Activated T-helper 2 cell treated with anti-CD3 and anti-CD28 coated beads, Interferon-gamma antibody, Interleukin-2, Interleukin-4, amounts not matched to agents 10 μg/mL and 5 μg/mL and 100 μg/mL, durations not matched to agents 14 hours and 24 hours and 36 hours (primary cell): ENCODE data around the gene PFKL. TPM values are rescaled to one million over a fixed set of nuclear protein-coding genes. Genes with fewer than 3 reads are reported as not detected.

Experiments used
- DNase-seq: peaks from one replicate; pipeline ENCODE4 v3.0.0; 2021; ENCODE audit warnings: low spot score
- H3K27ac Mint-ChIP-seq: one replicate; pipeline ENCODE4 v1.8.0; 2021; ENCODE audit warnings: mixed read lengths
- H3K27me3 Mint-ChIP-seq: one replicate; pipeline ENCODE4 v1.8.0; 2021; ENCODE audit warnings: low read depth, mixed read lengths
- H3K36me3 Mint-ChIP-seq: one replicate; pipeline ENCODE4 v1.8.0; 2021; ENCODE audit warnings: low read depth, mixed read lengths
- H3K4me1 Mint-ChIP-seq: one replicate; pipeline ENCODE4 v1.8.0; 2021; ENCODE audit warnings: low read depth, mixed read lengths
- H3K4me3 Mint-ChIP-seq: one replicate; pipeline ENCODE4 v1.8.0; 2021; ENCODE audit warnings: low read depth, mild to moderate bottlenecking, moderate library complexity, mixed read lengths
- H3K9me3 Mint-ChIP-seq: one replicate; pipeline ENCODE4 v1.8.0; 2021; ENCODE audit warnings: mixed read lengths
- intact Hi-C: fragments of 100-400 bp; cut with micrococcal nuclease; formaldehyde crosslinking; loops from one replicate; pipeline ENCODE4 v1.15.1; 2023
- total RNA-seq: library from RNA; stranded (reverse); gene quantifications from 2 replicates; pipeline ENCODE4 v1.2.3, GENCODE V29; 2022

PFKL gene
- 156 and 158 TPM in 2 replicates for total RNA-seq

DNA sequence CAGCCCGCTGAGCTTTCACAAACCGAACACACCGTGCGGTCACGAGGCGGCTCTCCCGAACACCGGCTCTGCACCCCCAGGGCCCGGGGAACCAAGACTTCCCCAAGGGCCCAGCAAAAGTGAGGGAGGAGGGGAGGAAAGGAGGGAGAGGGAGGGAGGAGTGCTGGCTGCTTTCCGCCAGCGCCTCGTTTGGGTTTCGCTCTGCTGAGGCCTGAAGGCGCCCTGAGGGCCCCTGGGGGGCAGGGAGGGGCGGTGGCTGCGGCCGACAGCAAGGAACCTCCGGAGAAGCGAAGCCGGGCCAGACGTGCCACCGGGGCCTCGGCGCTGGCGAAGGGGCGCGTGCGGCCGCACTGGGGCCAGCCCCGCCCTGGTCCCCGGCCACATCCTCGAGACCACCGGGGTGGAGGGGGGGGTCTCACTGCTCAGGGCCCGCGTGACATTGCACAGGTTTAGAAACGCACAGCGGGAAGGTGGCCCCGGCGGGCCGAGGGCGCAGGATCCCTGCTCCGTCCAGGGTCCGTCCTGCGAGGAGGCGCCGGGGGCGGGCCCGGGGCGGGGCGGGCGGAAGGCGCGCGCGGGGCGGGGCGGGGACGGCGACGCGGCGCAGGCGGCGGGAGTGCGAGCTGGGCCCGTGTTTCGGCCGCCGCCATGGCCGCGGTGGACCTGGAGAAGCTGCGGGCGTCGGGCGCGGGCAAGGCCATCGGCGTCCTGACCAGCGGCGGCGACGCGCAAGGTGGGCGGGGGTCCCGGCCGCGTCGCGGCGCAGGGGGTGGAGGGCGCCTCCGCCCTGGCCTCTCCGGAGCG is at the start of gene PFKL:
Gene PFKL, plus strand, starts transcription at position 596 of the 804 bp plus-strand sequence. Its CDS starts 53 bp downstream, at position 649.
- Mint-ChIP-seq H3K27ac (peak within 1 kb of the TSS; percentile 89), H3K4me3 (peak within 1 kb of the TSS; percentile 84), H3K36me3 (peaks cover 7% of the 10 kb centered on the region), H3K9me3 (no peaks in the 10 kb centered on the region), H3K27me3 (no peaks in the 10 kb centered on the region), H3K4me1 (peaks cover 29% of the 10 kb centered on the region)
- peak; percentile 72 for DNase-seq
- intact Hi-C loops: loop anchor here (2.0 kb wide), 1 partner anchor 39 kb away; the partner anchor contains the start of gene CFAP410

DNA sequence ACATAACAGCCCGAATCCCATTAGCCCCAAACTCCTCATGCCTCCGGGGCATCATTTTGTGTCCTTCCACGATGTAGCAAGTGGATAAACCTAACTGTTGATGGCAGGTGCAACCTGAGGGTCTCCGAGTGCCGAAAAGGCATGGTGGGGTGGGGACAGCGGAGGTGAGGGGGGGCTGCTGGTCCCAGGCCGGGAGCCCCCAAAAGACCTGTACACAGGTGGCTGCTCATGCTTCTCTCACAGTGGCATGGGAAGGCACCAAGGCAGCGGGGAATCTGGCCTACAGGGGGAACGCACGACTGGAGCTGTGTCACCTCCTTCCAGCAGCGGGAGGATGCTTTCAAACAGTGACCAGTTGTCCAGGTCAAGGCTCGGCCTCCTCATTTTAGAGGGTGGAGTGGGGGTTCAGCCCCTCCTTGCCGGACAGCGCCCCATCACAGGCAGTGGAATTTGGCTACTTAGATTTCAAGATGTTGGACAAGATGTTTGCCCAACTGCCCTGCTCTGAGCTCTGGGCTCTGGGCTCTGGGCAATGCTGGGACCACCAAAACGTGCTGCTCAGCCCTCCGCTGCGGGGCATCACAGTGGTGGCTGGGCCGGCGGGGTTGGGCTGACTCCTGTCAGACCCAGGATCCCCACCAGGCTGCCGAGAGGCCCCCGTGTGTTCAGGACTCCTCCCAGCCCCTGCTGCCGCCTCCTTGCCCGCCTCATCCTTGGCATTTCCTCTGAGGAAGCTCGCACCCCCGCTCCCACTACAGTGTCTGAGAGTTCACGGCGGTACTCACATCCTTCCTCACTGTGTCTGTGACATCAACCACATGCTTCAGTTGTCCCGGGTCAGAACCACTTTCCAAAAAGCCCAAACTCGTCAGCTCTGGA is 45.8 kb upstream of the PFKL start:
- Mint-ChIP-seq H3K9me3 (no peaks in the 10 kb centered on the region), H3K36me3 (no peaks in the 10 kb centered on the region), H3K4me1 (no peaks in the 10 kb centered on the region), H3K4me3 (no peak overlapping the region), H3K27ac (no peak overlapping the region), H3K27me3 (peaks cover 2% of the 10 kb centered on the region)
- intact Hi-C loops: no loop called here
- no peak for DNase-seq

DNA sequence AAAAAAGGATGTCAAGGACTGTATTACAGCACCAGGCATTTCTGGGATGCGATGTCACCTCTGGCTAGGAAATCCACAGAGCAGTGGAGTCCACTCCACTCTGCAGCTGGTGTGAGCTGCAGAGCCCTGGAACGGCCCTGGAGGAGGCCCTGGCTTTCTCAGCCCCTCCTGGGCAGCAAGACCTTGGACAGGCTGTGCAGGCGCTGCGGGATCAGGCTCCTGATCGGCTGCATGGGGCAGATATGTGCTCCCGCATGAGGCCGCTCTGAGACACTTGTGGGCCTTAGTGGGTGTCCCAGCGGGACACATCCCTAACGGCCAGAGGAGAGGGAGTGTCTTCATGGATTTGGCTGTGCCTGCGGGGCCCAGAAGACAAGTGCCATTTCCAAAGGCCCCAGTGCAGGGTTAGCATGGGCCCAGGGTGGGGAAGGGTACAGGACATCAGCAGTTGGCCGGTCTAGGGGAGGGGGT is 44.3 kb upstream of the PFKL start:
- Mint-ChIP-seq H3K27ac (no peak overlapping the region), H3K4me1 (no peaks in the 10 kb centered on the region), H3K36me3 (no peaks in the 10 kb centered on the region), H3K4me3 (no peak overlapping the region), H3K27me3 (peaks cover 4% of the 10 kb centered on the region), H3K9me3 (no peaks in the 10 kb centered on the region)
- intact Hi-C loops: no loop called here
- DNase-seq: no peak

DNA sequence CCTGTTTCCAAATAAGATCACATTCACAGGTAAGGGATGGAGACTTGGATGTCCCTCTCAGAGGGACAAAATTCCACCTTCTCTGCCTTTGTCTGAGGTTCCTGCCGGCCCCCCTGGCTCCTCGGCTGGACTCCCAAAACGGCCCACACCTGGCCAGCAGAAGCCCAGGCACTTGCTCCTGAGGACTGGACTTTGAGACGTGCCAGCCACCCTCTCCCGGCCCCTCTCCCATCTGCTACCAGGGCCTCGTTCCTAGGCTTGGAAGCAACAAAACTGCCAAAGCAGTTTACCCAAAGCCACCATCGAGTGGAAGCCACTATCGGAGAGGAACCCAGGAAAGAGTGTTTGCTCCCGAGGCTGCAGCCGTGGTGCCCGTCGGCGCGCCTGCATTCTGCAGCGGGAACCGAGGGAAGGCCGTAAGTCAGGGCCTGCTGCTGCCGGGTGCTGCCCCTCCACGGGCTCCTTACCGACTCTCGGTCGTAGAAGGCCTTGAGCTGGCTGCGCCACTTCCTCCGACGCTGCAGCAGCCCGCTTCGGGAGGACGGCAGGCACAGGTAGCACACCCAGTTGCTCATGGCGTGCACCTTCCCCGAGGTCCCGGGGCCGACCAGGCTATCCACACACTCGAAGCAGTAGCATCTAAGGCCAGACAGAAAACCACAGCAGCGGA is 41.7 kb upstream of the PFKL start:
- Mint-ChIP-seq H3K36me3 (no peaks in the 10 kb centered on the region), H3K4me1 (no peaks in the 10 kb centered on the region), H3K4me3 (no peak overlapping the region), H3K27me3 (peaks cover 4% of the 10 kb centered on the region), H3K9me3 (no peaks in the 10 kb centered on the region), H3K27ac (no peak overlapping the region)
- DNase-seq: no peak
- intact Hi-C loops: no loop called here

- no peak for DNase-seq
- Mint-ChIP-seq H3K27ac (no peak overlapping the region), H3K9me3 (no peaks in the 10 kb centered on the region), H3K36me3 (no peaks in the 10 kb centered on the region), H3K27me3 (peaks cover 4% of the 10 kb centered on the region), H3K4me1 (no peaks in the 10 kb centered on the region), H3K4me3 (no peak overlapping the region)
- intact Hi-C loops: no loop called here
Observed at GRCh38 chr21:44259082-44259705, 40.7 kb upstream of the PFKL start.

DNA sequence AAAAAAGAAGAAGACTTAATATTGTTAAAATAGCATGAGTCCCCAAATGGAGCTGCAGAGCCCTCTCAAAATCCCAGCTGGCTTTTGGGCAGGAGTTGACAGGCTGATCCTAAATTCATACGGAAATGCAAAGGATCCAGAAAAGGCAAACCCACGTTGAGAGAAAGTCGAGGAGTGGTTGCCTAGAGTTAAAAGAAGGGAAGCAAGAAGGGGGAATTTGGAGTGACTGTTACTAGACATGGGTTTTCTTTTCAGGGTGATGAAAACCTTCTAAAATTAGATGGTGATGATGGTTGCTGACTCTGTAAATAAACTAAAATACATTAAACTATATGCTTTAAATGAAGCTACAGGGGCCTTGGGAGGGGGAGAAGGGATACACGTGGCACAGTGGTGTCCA is 39.8 kb upstream of the PFKL start:
- Mint-ChIP-seq H3K27me3 (peaks cover 2% of the 10 kb centered on the region), H3K27ac (no peak overlapping the region), H3K36me3 (no peaks in the 10 kb centered on the region), H3K9me3 (no peaks in the 10 kb centered on the region), H3K4me3 (no peak overlapping the region), H3K4me1 (no peaks in the 10 kb centered on the region)
- intact Hi-C loops: no loop called here
- DNase-seq: no peak

DNA sequence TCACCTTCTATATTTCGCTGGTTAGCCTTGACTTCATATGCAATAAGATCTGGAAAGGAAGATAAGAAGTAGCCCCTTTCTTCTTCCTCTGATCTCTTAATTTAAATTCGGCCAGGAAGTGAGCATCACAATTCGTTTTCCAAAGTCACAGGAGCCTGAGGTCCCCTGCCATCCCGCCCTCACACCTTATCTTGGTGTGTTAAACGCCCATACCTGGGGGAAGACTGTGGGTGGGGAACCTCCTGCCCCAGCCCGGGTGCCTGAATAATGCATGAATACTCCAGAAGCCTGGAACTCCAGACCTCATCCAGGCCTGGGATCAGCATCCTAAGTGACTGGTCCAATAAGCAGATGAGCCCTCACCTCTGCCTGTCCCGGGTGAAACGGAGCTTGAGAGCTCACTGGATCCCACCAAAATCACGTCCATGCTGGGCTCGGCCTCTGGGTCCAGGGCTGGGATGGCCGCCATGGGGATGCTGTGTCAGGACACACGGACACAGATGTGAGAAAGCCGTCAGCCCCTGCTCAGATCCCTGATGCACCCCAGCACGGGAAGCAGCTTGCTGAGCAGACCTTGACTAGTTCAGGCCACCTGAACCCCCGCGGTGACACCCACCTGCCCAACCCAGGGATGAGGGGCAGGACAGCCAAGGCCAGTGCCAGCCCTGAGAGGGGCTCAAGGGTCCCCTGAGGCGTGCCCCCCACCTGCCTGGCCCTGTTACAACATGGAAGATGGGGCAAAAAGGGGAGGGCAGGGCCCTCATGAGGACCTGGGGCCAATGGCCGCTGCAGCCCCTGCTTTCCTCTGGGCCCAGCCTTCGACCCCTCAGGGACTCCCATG is 38.8 kb upstream of the PFKL start:
- Mint-ChIP-seq H3K27ac (no peak overlapping the region), H3K4me3 (no peak overlapping the region), H3K27me3 (peaks cover 2% of the 10 kb centered on the region), H3K36me3 (no peaks in the 10 kb centered on the region), H3K4me1 (no peaks in the 10 kb centered on the region), H3K9me3 (no peaks in the 10 kb centered on the region)
- intact Hi-C loops: no loop called here
- no peak for DNase-seq

- intact Hi-C loops: no loop called here
Observed at GRCh38 chr21:44261675-44262295, 38.1 kb upstream of the PFKL start, which contains the start of gene DNMT3L. Gene DNMT3L (minus strand): TSS chr21:44261897. CDS start chr21:44261259, 638 bp downstream.

DNA sequence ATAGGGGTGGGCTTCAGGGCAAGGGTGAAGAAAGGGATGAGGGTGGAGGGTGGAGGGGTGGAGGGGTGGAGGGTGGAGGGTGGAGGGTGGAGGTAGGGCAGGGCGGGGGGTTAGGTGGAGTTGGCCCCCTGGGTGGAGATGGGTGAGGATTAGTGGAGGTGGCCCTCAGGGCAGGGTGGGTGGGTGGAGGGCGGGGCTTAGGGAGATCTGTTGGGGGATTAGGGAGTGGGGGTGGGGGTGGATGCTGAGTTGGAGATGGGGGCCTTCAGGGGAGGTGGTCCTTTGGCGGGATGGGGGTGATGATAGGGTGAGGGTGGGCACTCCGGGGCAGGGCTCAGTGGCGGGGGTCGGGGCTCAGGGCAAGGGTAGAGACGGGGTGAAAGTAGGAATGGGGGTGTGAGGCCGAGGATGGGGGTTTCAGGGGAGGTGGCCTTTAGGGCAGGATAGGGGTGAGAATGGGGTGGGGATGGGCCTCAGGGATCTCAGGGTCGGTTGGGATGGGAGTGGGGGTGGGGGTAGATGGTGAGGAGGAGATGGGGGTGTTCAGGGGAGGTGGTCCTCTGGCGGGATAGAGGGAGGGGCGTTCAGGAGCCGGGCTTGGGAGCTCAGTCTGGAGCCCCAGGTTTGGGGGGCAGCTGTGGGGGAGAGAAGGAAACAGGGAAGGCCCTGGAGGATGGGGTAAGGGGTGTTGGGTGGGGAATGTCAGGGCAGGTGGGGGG is 37.4 kb upstream of the PFKL start:
- H3K27ac Mint-ChIP-seq: no peak overlapping the region
- no peaks in the 10 kb centered on the region for H3K36me3 Mint-ChIP-seq
- intact Hi-C loops: no loop called here
- no peak overlapping the region for H3K4me3 Mint-ChIP-seq
- H3K9me3 Mint-ChIP-seq: no peaks in the 10 kb centered on the region
- H3K27me3 Mint-ChIP-seq: peaks cover 2% of the 10 kb centered on the region
- no peaks in the 10 kb centered on the region for H3K4me1 Mint-ChIP-seq
- no peak for DNase-seq

More at GRCh38 chr21:44261675-44262295, 38.1 kb upstream of the PFKL start, which contains the start of gene DNMT3L:
- H3K4me3 Mint-ChIP-seq: no peak within 1 kb of the TSS
- peaks cover 2% of the 10 kb centered on the region for H3K27me3 Mint-ChIP-seq
- no peaks in the 10 kb centered on the region for H3K4me1 Mint-ChIP-seq
- no peaks in the 10 kb centered on the region for H3K9me3 Mint-ChIP-seq
- DNase-seq: no peak
- no peaks in the 10 kb centered on the region for H3K36me3 Mint-ChIP-seq
- no peak within 1 kb of the TSS for H3K27ac Mint-ChIP-seq

DNA sequence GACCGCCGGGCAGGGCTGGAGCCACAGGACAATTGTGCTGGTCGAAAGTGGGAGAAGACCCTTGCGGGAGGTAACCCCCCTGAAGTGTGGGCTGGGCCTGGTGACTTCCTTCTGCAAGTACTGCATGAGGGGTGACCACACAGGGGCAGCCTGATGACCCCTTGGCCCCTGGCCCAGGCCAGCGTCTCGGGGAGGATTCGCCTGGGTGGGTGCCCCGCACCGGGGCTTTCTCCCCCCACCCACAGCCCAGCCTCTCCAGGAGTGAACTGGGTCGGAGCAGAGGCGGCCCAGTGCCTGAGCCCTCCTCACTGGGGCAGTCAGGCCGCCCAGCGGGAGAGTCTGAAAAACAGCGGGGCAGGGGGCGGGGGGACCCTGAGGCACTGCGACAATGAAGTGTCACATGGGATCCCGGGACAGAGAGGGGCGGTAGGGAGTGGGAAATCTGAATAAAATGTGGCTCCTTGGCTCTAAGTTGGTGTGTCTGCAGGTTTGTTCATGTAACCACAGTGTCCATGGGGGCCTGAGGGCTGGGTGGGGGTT is 36.6 kb upstream of the PFKL start:
- H3K4me3 Mint-ChIP-seq: no peak overlapping the region
- H3K36me3 Mint-ChIP-seq: no peaks in the 10 kb centered on the region
- peaks cover 2% of the 10 kb centered on the region for H3K27me3 Mint-ChIP-seq
- intact Hi-C loops: no loop called here
- no peaks in the 10 kb centered on the region for H3K9me3 Mint-ChIP-seq
- H3K27ac Mint-ChIP-seq: no peak overlapping the region
- DNase-seq: no peak
- H3K4me1 Mint-ChIP-seq: no peaks in the 10 kb centered on the region

DNA sequence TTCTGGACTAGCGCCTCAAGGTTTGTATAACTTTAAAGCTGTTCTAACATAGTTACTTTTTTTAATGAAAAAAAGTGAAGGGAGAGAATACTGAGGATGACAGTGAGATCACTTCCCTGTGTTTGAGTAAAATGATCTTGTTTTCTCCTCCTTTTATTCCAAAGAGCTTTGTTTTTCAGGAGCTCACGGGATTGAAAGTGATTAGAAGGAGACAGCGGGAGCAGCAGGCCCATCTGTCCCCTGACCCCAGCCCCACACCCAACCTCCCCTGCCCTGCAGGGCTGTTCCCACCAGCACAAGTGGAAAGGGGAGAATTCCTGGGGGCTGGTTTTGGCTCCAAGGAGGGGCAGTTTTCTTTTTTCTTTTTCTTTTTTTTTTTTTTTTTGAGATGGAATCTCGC is 36.1 kb upstream of the PFKL start:
- Mint-ChIP-seq H3K36me3 (no peaks in the 10 kb centered on the region), H3K4me3 (no peak overlapping the region), H3K4me1 (no peaks in the 10 kb centered on the region), H3K27ac (no peak overlapping the region), H3K9me3 (no peaks in the 10 kb centered on the region), H3K27me3 (peaks cover 2% of the 10 kb centered on the region)
- DNase-seq: no peak
- intact Hi-C loops: no loop called here
